Prostate gland (tissue), 2 donors: ENCODE measurements around the gene MINAR1. TPM values are rescaled to one million over a fixed set of nuclear protein-coding genes. Genes with fewer than 3 reads are reported as not detected.

ENCODE experiments used
- DNase-seq: peaks from one replicate; pipeline ENCODE4 v3.0.0-alpha.2; 2019; ENCODE audit warnings: low spot score
- H3K27ac ChIP-seq, 2 donors: fragments of 200-600 bp; sonication (generic); 2 replicates each; pipeline ENCODE4 v1.5.1; 2017 to 2019
- H3K27me3 ChIP-seq: fragments of 200-600 bp; sonication (generic); replicated peaks from 2 replicates; pipeline ENCODE4 v1.5.1; 2019; ENCODE audit not compliant: insufficient read depth
- H3K36me3 ChIP-seq, 2 donors: fragments of 200-600 bp; sonication (generic); 1 replicate in 1 of 2; 2 replicates in 1 of 2; pipeline versions ENCODE4 v1.5.1 to v1.8.1; 2017 to 2019
- H3K4me1 ChIP-seq: fragments of 200-600 bp; sonication (generic); replicated peaks from 2 replicates; pipeline ENCODE4 v1.5.1; 2019
- H3K4me3 ChIP-seq, 2 donors: fragments of 200-600 bp; sonication (generic); 2 replicates each; pipeline ENCODE4 v1.5.1; 2017 to 2019
- H3K9me3 ChIP-seq: fragments of 200-600 bp; sonication (generic); 2 replicates; pipeline ENCODE4 v1.5.1; 2017
- CTCF ChIP-seq, 4 experiments: fragments of 200-600 bp in 2 of 4; fragments of 450-650 bp in 2 of 4; sonication (generic) in 2 of 4; IDR thresholded peaks; 1 replicate in 3 of 4; 2 replicates in 1 of 4; pipeline ENCODE4 v1.5.1; 2016 to 2019; ENCODE audit warnings: antibody characterized with exemption in 4 of 4, mild to moderate bottlenecking in 2 of 4, moderate library complexity in 2 of 4
- POLR2A ChIP-seq: fragments of 450-650 bp; IDR thresholded peaks from one replicate; pipeline ENCODE4 v1.6.1; 2016; ENCODE audit warnings: antibody characterized with exemption, mild to moderate bottlenecking
- POLR2AphosphoS5 ChIP-seq: sonication (generic); formaldehyde crosslinking; IDR thresholded peaks from one replicate; pipeline ENCODE4 v1.6.1; 2017; ENCODE audit warnings: antibody characterized with exemption
- WGBS: methylation state at CpG from one replicate; pipeline ENCODE4 v1.1.5; 2018; 5-methylcytosine and 5-hydroxymethylcytosine counted together
- intact Hi-C: fragments of 100-400 bp; cut with DNase I; formaldehyde crosslinking; loops from one replicate; pipeline ENCODE4 v1.14.2; 2022
- total RNA-seq, 2 donors: library from RNA; depleted of rRNA; stranded (reverse); fragments of >200 nt; gene quantifications; one replicate each; pipeline ENCODE4 v1.1.0, GENCODE V29; 2016

Gene MINAR1
- total RNA-seq, 2 donors from 2014 or later, result 0.32 to 0.57 TPM

- H3K27ac ChIP-seq, result no peak overlapping the region
- no peaks in the 10 kb centered on the region for H3K9me3 ChIP-seq
- no peaks in the 10 kb centered on the region for H3K27me3 ChIP-seq
- no peaks in the 10 kb centered on the region for H3K4me1 ChIP-seq
- TF ChIP-seq POLR2AphosphoS5 (no peak), CTCF (IDR thresholded peaks at IDR 0.05) (no peak), POLR2A (no peak)
- H3K36me3 ChIP-seq, result no peaks in the 10 kb centered on the region
- intact Hi-C loops, result no loop called here
- no peak for DNase-seq
- H3K4me3 ChIP-seq, result no peak overlapping the region
- WGBS, result 73% methylated on average over 4 of the region's 4 CpGs
Observed at GRCh38 chr15:79399606-79400005, 32.5 kb upstream of the MINAR1 start.

- intact Hi-C loops, result no loop called here
- H3K27ac ChIP-seq, result no peak overlapping the region
- no peaks in the 10 kb centered on the region for H3K9me3 ChIP-seq
- WGBS, result 86% methylated on average over 3 of the region's 3 CpGs
- no peak for DNase-seq
- no peak overlapping the region for H3K4me3 ChIP-seq
- H3K36me3 ChIP-seq, result no peaks in the 10 kb centered on the region
- H3K4me1 ChIP-seq, result no peaks in the 10 kb centered on the region
- no peak for TF ChIP-seq POLR2AphosphoS5
- TF ChIP-seq CTCF (IDR thresholded peaks at IDR 0.05), result no peak
- TF ChIP-seq POLR2A, result no peak
- H3K27me3 ChIP-seq, result no peaks in the 10 kb centered on the region
Observed at GRCh38 chr15:79400650-79401049, 31.5 kb upstream of the MINAR1 start.

- no peak for TF ChIP-seq POLR2AphosphoS5
- no peak for TF ChIP-seq CTCF (IDR thresholded peaks at IDR 0.05)
- no peak for TF ChIP-seq POLR2A
- 63% methylated on average over 3 of the region's 3 CpGs for WGBS
- Histone ChIP-seq H3K9me3 (no peaks in the 10 kb centered on the region), H3K4me1 (no peaks in the 10 kb centered on the region), H3K27ac (no peak overlapping the region), H3K27me3 (no peaks in the 10 kb centered on the region), H3K4me3 (no peak overlapping the region), H3K36me3 (no peaks in the 10 kb centered on the region)
- intact Hi-C loops, result no loop called here
- DNase-seq, result no peak
Observed at GRCh38 chr15:79401301-79401700, 30.8 kb upstream of the MINAR1 start.

GRCh38 chr15:79402136-79402535 lies 30.0 kb upstream of the MINAR1 start:
- H3K27ac ChIP-seq, result no peak overlapping the region
- TF ChIP-seq POLR2AphosphoS5 (no peak), POLR2A (no peak), CTCF (IDR thresholded peaks at IDR 0.05) (no peak)
- no peaks in the 10 kb centered on the region for H3K36me3 ChIP-seq
- no peak for DNase-seq
- no peaks in the 10 kb centered on the region for H3K4me1 ChIP-seq
- no peaks in the 10 kb centered on the region for H3K9me3 ChIP-seq
- intact Hi-C loops, result no loop called here
- H3K27me3 ChIP-seq, result no peaks in the 10 kb centered on the region
- WGBS, result 91% methylated on average over 2 of the region's 2 CpGs
- no peak overlapping the region for H3K4me3 ChIP-seq

GRCh38 chr15:79403501-79403900 lies 28.6 kb upstream of the MINAR1 start:
- Histone ChIP-seq H3K4me1 (no peaks in the 10 kb centered on the region), H3K36me3 (no peaks in the 10 kb centered on the region), H3K27me3 (no peaks in the 10 kb centered on the region), H3K9me3 (no peaks in the 10 kb centered on the region), H3K27ac (no peak overlapping the region), H3K4me3 (no peak overlapping the region)
- 91% methylated on average over 4 of the region's 4 CpGs for WGBS
- no peak for TF ChIP-seq POLR2A
- no peak for TF ChIP-seq POLR2AphosphoS5
- TF ChIP-seq CTCF (IDR thresholded peaks at IDR 0.05), result no peak
- intact Hi-C loops, result no loop called here
- DNase-seq, result no peak
